Measurements from ENCODE around the gene PREB. TPM values are rescaled to one million over a fixed set of nuclear protein-coding genes. Genes with fewer than 3 reads are reported as not detected.
A peak's percentile ranks its signal among the peaks of the same experiment; 100 is the strongest.

The PREB gene
- total RNA-seq, 1 donor from 2014 or later, result 66.0 TPM

DNA sequence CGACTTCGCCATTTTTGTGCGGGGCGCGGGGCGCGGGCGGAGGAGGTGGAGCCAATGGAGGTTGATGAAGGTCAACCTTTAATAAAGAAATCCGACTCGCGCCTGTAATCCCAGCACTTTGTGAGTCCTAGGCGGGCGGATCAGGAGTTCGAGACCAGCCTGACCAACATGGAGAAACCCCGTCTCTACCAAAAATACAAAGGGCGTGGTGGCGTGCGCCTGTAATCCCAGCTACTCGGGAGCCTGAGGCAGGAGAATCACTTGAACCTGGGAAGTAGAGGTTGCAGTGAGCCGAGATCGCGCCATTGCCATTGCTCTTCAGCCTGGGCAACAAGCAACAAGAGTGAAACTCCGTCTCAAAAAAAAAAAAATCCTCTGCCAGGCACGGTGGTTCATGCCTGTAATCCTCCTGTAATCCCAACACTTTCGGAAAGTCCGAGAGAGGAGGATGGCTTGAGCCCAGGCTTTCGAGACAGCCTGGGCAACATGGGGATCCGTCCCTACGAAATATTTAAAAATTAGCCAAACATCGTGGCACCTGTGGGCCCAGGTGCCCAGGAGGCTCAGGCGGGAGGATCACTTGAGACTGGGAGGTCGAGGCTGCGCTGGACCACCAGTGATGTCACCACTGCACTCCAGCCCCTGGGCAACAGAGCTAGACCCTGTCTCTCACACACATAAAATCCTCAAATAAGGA, 493 bp upstream of the PREB start:
- TF ChIP-seq, protein P1, sequence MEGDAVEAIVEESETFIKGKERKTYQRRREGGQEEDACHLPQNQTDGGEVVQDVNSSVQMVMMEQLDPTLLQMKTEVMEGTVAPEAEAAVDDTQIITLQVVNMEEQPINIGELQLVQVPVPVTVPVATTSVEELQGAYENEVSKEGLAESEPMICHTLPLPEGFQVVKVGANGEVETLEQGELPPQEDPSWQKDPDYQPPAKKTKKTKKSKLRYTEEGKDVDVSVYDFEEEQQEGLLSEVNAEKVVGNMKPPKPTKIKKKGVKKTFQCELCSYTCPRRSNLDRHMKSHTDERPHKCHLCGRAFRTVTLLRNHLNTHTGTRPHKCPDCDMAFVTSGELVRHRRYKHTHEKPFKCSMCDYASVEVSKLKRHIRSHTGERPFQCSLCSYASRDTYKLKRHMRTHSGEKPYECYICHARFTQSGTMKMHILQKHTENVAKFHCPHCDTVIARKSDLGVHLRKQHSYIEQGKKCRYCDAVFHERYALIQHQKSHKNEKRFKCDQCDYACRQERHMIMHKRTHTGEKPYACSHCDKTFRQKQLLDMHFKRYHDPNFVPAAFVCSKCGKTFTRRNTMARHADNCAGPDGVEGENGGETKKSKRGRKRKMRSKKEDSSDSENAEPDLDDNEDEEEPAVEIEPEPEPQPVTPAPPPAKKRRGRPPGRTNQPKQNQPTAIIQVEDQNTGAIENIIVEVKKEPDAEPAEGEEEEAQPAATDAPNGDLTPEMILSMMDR (IDR thresholded peaks at IDR 0.05; ENCODE audit: insufficient read depth, low read length, poor library complexity, severe bottlenecking), result no peak
- peak overlapping the region; percentile 3 for H3K4me3 ChIP-seq (ENCODE audit: low read depth, low read length)
- H3K36me3 ChIP-seq (ENCODE audit: control insufficient read depth, insufficient read depth, low read length), result peaks cover 4% of the 10 kb centered on the region
- H3K27me3 ChIP-seq (ENCODE audit: control insufficient read depth, insufficient read depth, low read length), result peaks cover 3% of the 10 kb centered on the region
- no peak for DNase-seq (ENCODE audit: low read depth)

GRCh38 chr2:27133195-27133875, 1.1 kb downstream of the PREB start:
- H3K4me3 ChIP-seq (ENCODE audit: low read depth, low read length), result peak overlapping the region; percentile 96
- DNase-seq (ENCODE audit: low read depth), result no peak
- peaks cover 4% of the 10 kb centered on the region for H3K36me3 ChIP-seq (ENCODE audit: control insufficient read depth, insufficient read depth, low read length)
- TF ChIP-seq, protein P1 (IDR thresholded peaks at IDR 0.05; ENCODE audit: insufficient read depth, low read length, poor library complexity, severe bottlenecking), result no peak
- peaks cover 1% of the 10 kb centered on the region for H3K27me3 ChIP-seq (ENCODE audit: control insufficient read depth, insufficient read depth, low read length)

- no peaks in the 10 kb centered on the region for H3K27me3 ChIP-seq (ENCODE audit: control insufficient read depth, insufficient read depth, low read length)
- peaks cover 4% of the 10 kb centered on the region for H3K36me3 ChIP-seq (ENCODE audit: control insufficient read depth, insufficient read depth, low read length)
- TF ChIP-seq, protein P1 (IDR thresholded peaks at IDR 0.05; ENCODE audit: insufficient read depth, low read length, poor library complexity, severe bottlenecking), result no peak
- no peak overlapping the region for H3K4me3 ChIP-seq (ENCODE audit: low read depth, low read length)
- no peak for DNase-seq (ENCODE audit: low read depth)
These were observed 3.0 kb downstream of the PREB start for GRCh38 chr2:27131429-27131828.

DNA sequence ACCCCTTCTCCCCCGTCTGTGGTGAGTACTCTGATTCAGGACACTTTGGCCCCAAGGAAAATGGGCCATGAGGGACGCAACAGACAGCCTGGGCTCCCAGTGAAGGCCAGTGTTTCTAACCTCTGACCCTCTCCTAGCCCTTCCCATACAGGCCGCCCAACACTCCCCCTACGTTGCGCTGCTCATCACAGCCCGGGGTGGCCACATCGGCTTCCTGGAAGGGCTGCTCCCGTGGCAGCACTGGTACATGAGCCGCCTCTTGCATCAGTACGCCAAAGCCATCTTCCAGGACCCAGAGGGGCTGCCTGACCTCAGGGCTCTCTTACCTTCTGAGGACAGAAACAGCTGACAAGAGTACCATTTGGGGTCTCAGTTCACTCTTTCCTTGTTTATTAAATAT, 4.0 kb downstream of the PREB start:
- H3K27me3 ChIP-seq (ENCODE audit: control insufficient read depth, insufficient read depth, low read length), result no peaks in the 10 kb centered on the region
- DNase-seq (ENCODE audit: low read depth), result no peak
- no peak overlapping the region for H3K4me3 ChIP-seq (ENCODE audit: low read depth, low read length)
- H3K36me3 ChIP-seq (ENCODE audit: control insufficient read depth, insufficient read depth, low read length), result peaks cover 4% of the 10 kb centered on the region
- TF ChIP-seq, protein P1 (IDR thresholded peaks at IDR 0.05; ENCODE audit: insufficient read depth, low read length, poor library complexity, severe bottlenecking), result no peak

DNA sequence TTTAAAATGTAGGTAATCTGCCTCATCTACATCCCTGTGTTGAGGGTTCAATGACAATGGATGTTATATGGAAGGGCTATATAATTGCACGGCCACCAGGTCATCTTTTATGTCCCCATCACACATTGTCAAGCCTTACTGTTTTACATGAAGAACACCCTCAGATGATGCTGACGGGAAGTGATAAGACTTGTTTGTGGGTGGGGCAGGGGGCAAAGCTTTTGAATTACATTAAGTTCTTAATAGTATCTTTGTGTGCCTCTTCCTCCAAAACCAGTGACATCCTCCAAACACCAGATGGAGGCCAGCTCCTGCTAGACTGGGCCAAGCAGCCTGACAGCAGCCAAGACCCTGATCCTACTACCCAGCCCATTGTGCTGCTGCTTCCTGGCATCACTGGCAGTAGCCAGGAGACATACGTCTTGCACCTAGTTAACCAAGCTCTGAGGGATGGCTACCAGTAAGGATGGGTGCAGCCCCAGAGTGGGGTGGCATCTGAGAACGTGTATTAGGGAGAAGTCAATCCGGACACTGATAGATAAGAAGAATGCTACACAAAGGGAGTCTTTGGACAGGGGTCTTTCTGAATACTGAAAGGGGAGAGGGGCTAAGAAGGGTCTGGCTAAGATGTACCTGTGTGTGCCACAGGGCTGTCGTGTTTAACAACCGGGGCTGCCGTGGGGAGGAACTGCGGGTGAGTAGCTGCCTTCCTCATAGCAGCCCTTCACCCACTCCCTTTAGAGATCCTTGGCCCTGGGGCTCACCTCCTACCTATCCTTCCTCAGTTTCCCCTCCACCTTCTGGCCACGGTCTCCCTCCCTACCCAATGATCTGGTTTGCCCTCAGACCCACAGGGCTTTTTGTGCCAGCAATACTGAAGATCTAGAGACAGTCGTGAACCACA, 5.5 kb downstream of the PREB start:
- Histone ChIP-seq H3K4me3 (ENCODE audit: low read depth, low read length) (no peak overlapping the region), H3K36me3 (ENCODE audit: control insufficient read depth, insufficient read depth, low read length) (peaks cover 4% of the 10 kb centered on the region), H3K27me3 (ENCODE audit: control insufficient read depth, insufficient read depth, low read length) (peaks cover under 1% of the 10 kb centered on the region)
- DNase-seq (ENCODE audit: low read depth), result no peak
- TF ChIP-seq, protein P1 (IDR thresholded peaks at IDR 0.05; ENCODE audit: insufficient read depth, low read length, poor library complexity, severe bottlenecking), result no peak

Measured in kidney epithelial cell (primary cell).